ENCODE results near the gene CETP. TPM values are rescaled to one million over a fixed set of nuclear protein-coding genes. Genes with fewer than 3 reads are reported as not detected.
A peak's percentile ranks its signal among the peaks of the same experiment; 100 is the strongest.

CETP gene
- total and polyA plus RNA-seq, 2 of the 13 experiments (the other 11 are each of a cell fraction or from before 2014, with no cell fraction given) = 0.31 to 9.8 TPM

- CTCF ChIA-PET (ENCODE audit: low intra/inter-chr PET ratio, low total read pairs) = no interaction called here
- POLR2A ChIA-PET = interaction anchor here (0.9 to 1.4 kb wide), 4 partner anchors 9 to 36 kb away, joined by 3 to 8 read pairs (median 4); no protein-coding TSS in a partner anchor
- peak overlapping the region; percentile 11 for H3K27ac ChIP-seq (ENCODE audit: extremely low read length, insufficient read depth, low read length)
- TF ChIP-seq MIXL1 (CRISPR knock-in tag; IDR thresholded peaks at IDR 0.05) = peak; percentile 65; the same call in 1 of the 2 replicates
- TF ChIP-seq DPF2 (CRISPR knock-in tag; IDR thresholded peaks at IDR 0.05; ENCODE audit: borderline replicate concordance, low read depth) = peak; percentile 78; the same call in 1 of the 2 replicates
- TF ChIP-seq NCOA2 (CRISPR knock-in tag; IDR thresholded peaks at IDR 0.05) = peak; percentile 28; the same call in 1 of the 2 replicates
- TF ChIP-seq BORCS8-MEF2B (CRISPR knock-in tag; IDR thresholded peaks at IDR 0.05) = no peak
- peak; percentile 55 for TF ChIP-seq FOXA3 (CRISPR knock-in tag; IDR thresholded peaks at IDR 0.05)
- TF ChIP-seq NR2F6 (IDR thresholded peaks at IDR 0.05) = peak; percentile 60; the same call in 1 of the 2 replicates
- TF ChIP-seq NR2F6 (CRISPR knock-in tag; IDR thresholded peaks at IDR 0.05) = peak; percentile 71; the same call in 1 of the 2 replicates
- TF ChIP-seq POGK (CRISPR knock-in tag; conservative IDR thresholded peaks at IDR 0.05) = 0 out of 2 replicates have a peak, but pooled peaks have one; percentile 22
- peak; percentile 69 for TF ChIP-seq HOXA3 (CRISPR knock-in tag; IDR thresholded peaks at IDR 0.05)
- TF ChIP-seq KMT2A (CRISPR knock-in tag; IDR thresholded peaks at IDR 0.05) = 0 out of 2 replicates have a peak, but pooled peaks have one; percentile 22
- peak; percentile 59; the same call in 1 of the 2 replicates for TF ChIP-seq ZNF644 (CRISPR knock-in tag; IDR thresholded peaks at IDR 0.05; ENCODE audit: low read depth)
- peak; percentile 50; the same call in 1 of the 2 replicates for TF ChIP-seq THRA (CRISPR knock-in tag; IDR thresholded peaks at IDR 0.05; ENCODE audit: borderline replicate concordance)
- TF ChIP-seq, protein P1, sequence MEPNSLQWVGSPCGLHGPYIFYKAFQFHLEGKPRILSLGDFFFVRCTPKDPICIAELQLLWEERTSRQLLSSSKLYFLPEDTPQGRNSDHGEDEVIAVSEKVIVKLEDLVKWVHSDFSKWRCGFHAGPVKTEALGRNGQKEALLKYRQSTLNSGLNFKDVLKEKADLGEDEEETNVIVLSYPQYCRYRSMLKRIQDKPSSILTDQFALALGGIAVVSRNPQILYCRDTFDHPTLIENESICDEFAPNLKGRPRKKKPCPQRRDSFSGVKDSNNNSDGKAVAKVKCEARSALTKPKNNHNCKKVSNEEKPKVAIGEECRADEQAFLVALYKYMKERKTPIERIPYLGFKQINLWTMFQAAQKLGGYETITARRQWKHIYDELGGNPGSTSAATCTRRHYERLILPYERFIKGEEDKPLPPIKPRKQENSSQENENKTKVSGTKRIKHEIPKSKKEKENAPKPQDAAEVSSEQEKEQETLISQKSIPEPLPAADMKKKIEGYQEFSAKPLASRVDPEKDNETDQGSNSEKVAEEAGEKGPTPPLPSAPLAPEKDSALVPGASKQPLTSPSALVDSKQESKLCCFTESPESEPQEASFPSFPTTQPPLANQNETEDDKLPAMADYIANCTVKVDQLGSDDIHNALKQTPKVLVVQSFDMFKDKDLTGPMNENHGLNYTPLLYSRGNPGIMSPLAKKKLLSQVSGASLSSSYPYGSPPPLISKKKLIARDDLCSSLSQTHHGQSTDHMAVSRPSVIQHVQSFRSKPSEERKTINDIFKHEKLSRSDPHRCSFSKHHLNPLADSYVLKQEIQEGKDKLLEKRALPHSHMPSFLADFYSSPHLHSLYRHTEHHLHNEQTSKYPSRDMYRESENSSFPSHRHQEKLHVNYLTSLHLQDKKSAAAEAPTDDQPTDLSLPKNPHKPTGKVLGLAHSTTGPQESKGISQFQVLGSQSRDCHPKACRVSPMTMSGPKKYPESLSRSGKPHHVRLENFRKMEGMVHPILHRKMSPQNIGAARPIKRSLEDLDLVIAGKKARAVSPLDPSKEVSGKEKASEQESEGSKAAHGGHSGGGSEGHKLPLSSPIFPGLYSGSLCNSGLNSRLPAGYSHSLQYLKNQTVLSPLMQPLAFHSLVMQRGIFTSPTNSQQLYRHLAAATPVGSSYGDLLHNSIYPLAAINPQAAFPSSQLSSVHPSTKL (CRISPR knock-in tag; IDR thresholded peaks at IDR 0.05) = peak; percentile 84
- TF ChIP-seq, protein P2, sequence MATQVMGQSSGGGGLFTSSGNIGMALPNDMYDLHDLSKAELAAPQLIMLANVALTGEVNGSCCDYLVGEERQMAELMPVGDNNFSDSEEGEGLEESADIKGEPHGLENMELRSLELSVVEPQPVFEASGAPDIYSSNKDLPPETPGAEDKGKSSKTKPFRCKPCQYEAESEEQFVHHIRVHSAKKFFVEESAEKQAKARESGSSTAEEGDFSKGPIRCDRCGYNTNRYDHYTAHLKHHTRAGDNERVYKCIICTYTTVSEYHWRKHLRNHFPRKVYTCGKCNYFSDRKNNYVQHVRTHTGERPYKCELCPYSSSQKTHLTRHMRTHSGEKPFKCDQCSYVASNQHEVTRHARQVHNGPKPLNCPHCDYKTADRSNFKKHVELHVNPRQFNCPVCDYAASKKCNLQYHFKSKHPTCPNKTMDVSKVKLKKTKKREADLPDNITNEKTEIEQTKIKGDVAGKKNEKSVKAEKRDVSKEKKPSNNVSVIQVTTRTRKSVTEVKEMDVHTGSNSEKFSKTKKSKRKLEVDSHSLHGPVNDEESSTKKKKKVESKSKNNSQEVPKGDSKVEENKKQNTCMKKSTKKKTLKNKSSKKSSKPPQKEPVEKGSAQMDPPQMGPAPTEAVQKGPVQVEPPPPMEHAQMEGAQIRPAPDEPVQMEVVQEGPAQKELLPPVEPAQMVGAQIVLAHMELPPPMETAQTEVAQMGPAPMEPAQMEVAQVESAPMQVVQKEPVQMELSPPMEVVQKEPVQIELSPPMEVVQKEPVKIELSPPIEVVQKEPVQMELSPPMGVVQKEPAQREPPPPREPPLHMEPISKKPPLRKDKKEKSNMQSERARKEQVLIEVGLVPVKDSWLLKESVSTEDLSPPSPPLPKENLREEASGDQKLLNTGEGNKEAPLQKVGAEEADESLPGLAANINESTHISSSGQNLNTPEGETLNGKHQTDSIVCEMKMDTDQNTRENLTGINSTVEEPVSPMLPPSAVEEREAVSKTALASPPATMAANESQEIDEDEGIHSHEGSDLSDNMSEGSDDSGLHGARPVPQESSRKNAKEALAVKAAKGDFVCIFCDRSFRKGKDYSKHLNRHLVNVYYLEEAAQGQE (IDR thresholded peaks at IDR 0.05; ENCODE audit: borderline replicate concordance in 1 of 2, low read depth in 1 of 2, low read length in 2 of 2) = peak in 1 of 2 experiments; percentile 51; a peak in 1 of 4 replicates
- peak; percentile 44; the same call in 1 of the 2 replicates for TF ChIP-seq MEIS2 (CRISPR knock-in tag; IDR thresholded peaks at IDR 0.05)
These were observed 6.0 kb downstream of the CETP start for GRCh38 chr16:56967733-56968132.

More at GRCh38 chr16:56967733-56968132, 6.0 kb downstream of the CETP start:
- in situ Hi-C loops (cut with HindIII; ENCODE audit: extremely low pct_ligation_motif_present, low pct_unique_long_range_greater_than_20kb) = no loop called here
- DNase-seq (ENCODE audit: low spot score) (peak; percentile 86), ATAC-seq (peak; percentile 77), FAIRE-seq (peak; percentile 94)
- H3K79me2 ChIP-seq (ENCODE audit: insufficient read depth, low read length) = no peaks in the 10 kb centered on the region
- no peaks in the 10 kb centered on the region for H3K27me3 ChIP-seq (ENCODE audit: control insufficient read depth in 1 of 2, insufficient read depth in 2 of 2, low read length in 2 of 2)
- no peak overlapping the region for H3K9ac ChIP-seq (ENCODE audit: insufficient read depth, low read depth, low read length)
- H3K4me1 ChIP-seq (ENCODE audit: insufficient read depth, low read length) = peaks cover 71% of the 10 kb centered on the region
- H2AFZ ChIP-seq (ENCODE audit: low read length) = no peak overlapping the region
- WGBS (ENCODE audit: low lambda C conversion rate) = 0% methylated on average over 2 of the region's 2 CpGs
- intact Hi-C loops (cut with micrococcal nuclease; ENCODE audit: unreplicated experiment) = no loop called here
- BruUV-seq (replicated peaks) = no TSS peak
- no peaks in the 10 kb centered on the region for H3K36me3 ChIP-seq (replicated peaks in 1 of 2; ENCODE audit: control insufficient read depth in 1 of 2, insufficient read depth in 2 of 2, low read length in 2 of 2)
- no peak overlapping the region for H3K4me3 ChIP-seq (replicated peaks in 1 of 3; ENCODE audit: insufficient read depth in 1 of 3, low read depth in 2 of 3, low read length in 3 of 3)
- H3K4me2 ChIP-seq (ENCODE audit: low read depth, low read length) = peak overlapping the region; percentile 19
- no peaks in the 10 kb centered on the region for H4K20me1 ChIP-seq (ENCODE audit: insufficient read depth, low read length)
- H3K9me3 ChIP-seq (ENCODE audit: low read length) = no peaks in the 10 kb centered on the region
